ENCODE measurements around the gene MMP27.

- TF ChIP-seq POLR2A (IDR thresholded peaks at IDR 0.05; ENCODE audit: low read depth, low read length) (no peak), POLR2AphosphoS5 (IDR thresholded peaks at IDR 0.05; ENCODE audit: low read depth, low read length) (no peak), POU2F2 (IDR thresholded peaks at IDR 0.05; ENCODE audit: low read depth, low read length) (no peak), TAF1 (IDR thresholded peaks at IDR 0.05; ENCODE audit: low read depth, low read length) (no peak)
Observed at GRCh38 chr11:102734650-102735049, 29.1 kb upstream of the MMP27 start.

Data from GM12891 (cell line).